CD4-positive, alpha-beta T cell treated with Interleukin-15 for 1 hour (primary cell): Measurements from ENCODE around the gene SCN5A.

Experiments used
- DNase-seq: peaks from one replicate; pipeline ENCODE4 v3.0.0-alpha.2; 2020

Gene SCN5A

GRCh38 chr3:38647217-38647970 is 2.1 kb downstream of the SCN5A start:
- no peak for DNase-seq

- DNase-seq = no peak
These were observed 2.9 kb downstream of the SCN5A start for GRCh38 chr3:38646630-38647029.

GRCh38 chr3:38646062-38646461 is 3.4 kb downstream of the SCN5A start:
- no peak for DNase-seq

- DNase-seq = no peak
These were observed 3.9 kb downstream of the SCN5A start for GRCh38 chr3:38645601-38646000.

- DNase-seq = no peak
These were observed 4.4 kb downstream of the SCN5A start for GRCh38 chr3:38645076-38645475.

- no peak for DNase-seq
These were observed 4.8 kb downstream of the SCN5A start for GRCh38 chr3:38644662-38645053.

- no peak for DNase-seq
These were observed 5.3 kb downstream of the SCN5A start for GRCh38 chr3:38644016-38644661.

GRCh38 chr3:38643592-38643991 is 5.9 kb downstream of the SCN5A start:
- no peak for DNase-seq

- no peak for DNase-seq
These were observed 6.4 kb downstream of the SCN5A start for GRCh38 chr3:38643090-38643489.

- no peak for DNase-seq
These were observed 7.9 kb downstream of the SCN5A start for GRCh38 chr3:38641461-38642110.

- DNase-seq = no peak
These were observed 8.6 kb downstream of the SCN5A start for GRCh38 chr3:38640661-38641452.

- no peak for DNase-seq
These were observed 11.1 kb downstream of the SCN5A start for GRCh38 chr3:38638354-38638753.

- DNase-seq = no peak
These were observed 11.6 kb downstream of the SCN5A start for GRCh38 chr3:38637906-38638305.

GRCh38 chr3:38636881-38637280 is 12.6 kb downstream of the SCN5A start:
- DNase-seq = no peak

- no peak for DNase-seq
These were observed 13.0 kb downstream of the SCN5A start for GRCh38 chr3:38636464-38636863.

- DNase-seq = no peak
These were observed 15.4 kb downstream of the SCN5A start for GRCh38 chr3:38634111-38634510.

- no peak for DNase-seq
These were observed 16.5 kb downstream of the SCN5A start for GRCh38 chr3:38632989-38633388.

- DNase-seq = no peak
These were observed 18.9 kb downstream of the SCN5A start for GRCh38 chr3:38630606-38631005.

GRCh38 chr3:38630070-38630469 is 19.4 kb downstream of the SCN5A start:
- no peak for DNase-seq

GRCh38 chr3:38628835-38629234 is 20.7 kb downstream of the SCN5A start:
- no peak for DNase-seq

GRCh38 chr3:38627956-38628355 is 21.5 kb downstream of the SCN5A start:
- no peak for DNase-seq

GRCh38 chr3:38626171-38626570 is 23.3 kb downstream of the SCN5A start:
- DNase-seq = no peak

- DNase-seq = no peak
These were observed 25.9 kb downstream of the SCN5A start for GRCh38 chr3:38623539-38623938.
